ENCODE measurements around the gene RALA.
A peak's percentile ranks its signal among the peaks of the same experiment; 100 is the strongest.
"Not testable (repeated sequence)": the region's sequence is repeated elsewhere in the genome, so short reads cannot be mapped to it uniquely, and the experiment has no call there.

RALA gene

DNA sequence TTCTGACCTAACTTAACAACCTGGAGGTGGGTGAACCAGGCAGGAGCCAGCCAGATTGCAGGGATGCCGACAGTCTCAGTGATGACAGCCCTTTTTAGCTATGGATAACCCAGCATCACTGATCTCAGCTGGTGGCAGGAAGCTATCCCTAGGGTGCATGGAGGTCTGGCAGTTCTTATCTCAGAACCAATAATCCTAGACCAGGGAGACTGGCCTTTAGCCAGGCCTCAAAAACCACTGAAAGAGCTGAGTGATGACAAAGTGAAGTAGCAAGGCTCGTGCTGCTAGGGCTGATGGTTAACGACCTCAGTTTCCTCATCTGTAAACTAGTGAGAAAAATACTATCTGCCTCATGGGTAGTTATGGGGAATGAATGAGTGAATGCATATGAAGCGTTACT, 112.5 kb downstream of the RALA start:
- DNase-seq = no peak

GRCh38 chr7:39741942-39742623, 118.7 kb downstream of the RALA start:
- no peak for DNase-seq

DNA sequence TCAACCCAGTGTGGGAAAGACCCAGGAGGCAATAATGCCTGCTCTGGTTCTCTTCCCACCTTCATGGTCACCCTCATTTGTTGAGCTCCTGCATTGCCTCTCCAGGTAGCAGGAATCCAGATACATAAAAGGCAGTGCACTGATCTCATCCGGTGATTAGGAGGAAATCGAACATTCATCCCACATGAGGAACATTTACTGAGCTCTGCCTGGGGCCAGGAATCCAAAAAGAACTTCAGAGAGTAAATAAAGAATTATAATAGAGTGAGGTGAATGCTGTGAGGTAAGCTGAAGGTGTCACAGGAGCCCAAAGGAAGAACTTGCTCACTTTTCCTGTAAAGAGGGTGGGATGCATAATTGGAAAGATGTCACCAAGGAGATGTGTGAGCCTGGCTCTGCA, 121.2 kb downstream of the RALA start:
- DNase-seq = no peak

GRCh38 chr7:39745320-39745719, 121.9 kb downstream of the RALA start:
- no peak for DNase-seq

DNA sequence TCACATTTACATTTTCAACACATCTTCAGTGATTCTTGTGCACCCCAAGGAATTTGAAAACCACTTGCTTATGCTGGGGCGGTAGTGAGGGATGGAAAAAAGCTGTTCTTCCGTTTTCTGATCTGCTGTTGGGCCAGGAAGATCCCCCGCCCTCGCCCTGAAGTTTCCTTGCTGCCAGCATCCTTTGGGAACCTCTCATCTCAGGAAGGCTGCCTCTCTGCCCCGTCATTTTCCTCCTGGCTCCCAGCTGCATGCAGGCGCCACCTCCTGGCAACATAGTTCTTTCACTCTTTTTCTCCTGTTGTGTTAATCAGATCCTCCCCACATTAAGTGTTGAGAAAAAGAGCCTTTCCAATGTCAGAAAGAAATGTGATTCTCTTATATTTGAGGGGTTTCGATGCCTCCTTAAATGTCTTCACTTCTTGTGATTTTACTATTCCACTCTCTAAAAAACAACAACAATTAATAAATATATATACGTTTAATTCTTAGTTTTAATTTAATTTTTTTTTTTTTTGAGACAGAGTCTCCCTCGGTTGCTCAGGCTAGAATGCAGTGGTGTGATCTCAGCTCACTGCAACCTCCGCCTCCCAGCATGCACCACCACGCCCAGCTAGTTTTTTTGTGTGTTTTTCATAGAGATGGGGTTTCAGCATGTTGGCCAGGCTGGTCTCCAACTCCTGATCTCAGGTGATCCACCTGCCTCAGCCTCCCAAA, 122.9 kb downstream of the RALA start:
- DNase-seq = peak; percentile 56

- no peak for DNase-seq
Observed at GRCh38 chr7:39749177-39749576, 125.8 kb downstream of the RALA start.

DNA sequence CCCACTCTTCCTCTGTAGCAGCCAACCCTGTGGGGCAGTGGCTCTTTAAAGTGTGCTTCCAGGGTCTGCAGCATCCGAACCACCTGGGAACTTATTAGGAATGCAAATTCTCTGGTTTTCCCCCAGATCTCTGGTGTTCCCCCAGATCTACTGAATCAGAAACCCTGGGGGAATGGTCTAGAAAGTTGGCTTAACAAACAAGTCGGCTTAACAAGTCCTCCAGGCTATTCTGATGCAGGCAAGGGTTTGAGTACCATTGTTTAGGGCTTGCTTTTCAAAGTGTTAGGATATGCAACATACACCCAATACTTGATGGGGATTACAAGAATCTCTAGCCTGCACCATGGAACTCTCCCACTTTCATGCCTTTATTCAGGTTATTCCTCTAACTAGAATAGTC, 126.3 kb downstream of the RALA start:
- DNase-seq = no peak

- no peak for DNase-seq
Observed at GRCh38 chr7:39750253-39751077, 127.1 kb downstream of the RALA start.

GRCh38 chr7:39753237-39753636, 129.9 kb downstream of the RALA start:
- DNase-seq = not testable (repeated sequence)

DNA sequence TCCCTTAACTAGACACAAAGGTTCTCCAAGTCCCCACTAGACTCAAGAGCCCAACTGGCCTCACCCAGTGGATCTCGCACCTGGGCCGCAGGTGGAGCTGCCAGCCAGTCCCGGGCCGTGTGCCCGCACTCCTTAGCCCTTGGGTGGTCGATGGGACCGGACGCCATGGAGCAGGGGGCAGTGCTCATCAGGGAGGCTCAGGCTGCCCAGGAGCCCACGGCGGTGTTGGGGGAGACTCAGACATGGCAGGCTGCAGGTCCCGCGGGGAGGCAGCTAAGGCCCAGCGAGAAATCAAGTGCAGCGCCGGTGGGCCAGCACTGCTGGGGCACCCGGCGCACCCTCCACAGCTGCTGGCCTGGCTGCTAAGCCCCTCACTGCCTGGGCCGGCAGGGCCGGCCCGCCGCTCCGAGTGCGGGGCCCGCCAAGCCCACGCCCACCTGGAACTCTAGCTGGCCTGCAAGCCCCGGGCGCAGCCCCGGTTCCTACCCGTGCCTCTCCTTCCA, 130.5 kb downstream of the RALA start:
- DNase-seq = no peak

DNA sequence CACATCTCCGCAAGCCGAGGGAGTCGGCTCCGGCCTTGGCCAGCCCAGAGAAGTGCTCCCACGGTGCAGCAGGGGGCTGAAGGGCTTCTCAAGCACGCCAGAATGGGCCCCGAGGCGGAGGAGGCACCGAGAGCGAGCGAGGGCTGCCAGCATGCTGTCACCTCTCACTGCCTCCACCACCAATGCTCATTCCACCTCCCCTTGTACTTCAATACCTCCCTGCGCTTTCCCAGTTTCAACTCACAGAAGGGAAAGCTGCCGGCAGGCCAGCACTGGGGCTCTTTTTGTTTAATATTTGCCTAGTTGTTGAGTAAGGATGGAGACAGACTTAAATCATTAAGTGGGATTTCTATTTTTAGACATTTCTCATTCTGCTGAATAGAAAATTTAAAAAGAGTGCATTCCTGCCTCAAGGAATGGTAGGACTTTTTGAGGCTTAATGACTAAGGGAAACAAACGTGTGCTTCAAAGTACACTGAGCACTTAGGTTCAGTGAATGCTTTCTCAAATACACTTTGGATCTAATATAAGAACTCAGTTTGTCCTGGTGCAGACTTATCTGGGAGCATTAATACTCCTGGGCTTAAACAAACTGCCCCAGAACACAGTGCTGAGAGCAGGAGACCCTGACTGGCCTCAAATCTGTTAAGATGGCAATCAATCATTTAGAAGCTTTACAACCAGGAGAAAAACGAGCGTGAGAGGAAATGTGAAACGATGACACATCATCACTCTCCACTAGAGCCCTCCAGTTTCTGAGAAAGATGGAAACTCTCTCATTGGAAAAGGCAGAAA, 131.2 kb downstream of the RALA start:
- no peak for DNase-seq

GRCh38 chr7:39757604-39758003, 134.2 kb downstream of the RALA start:
- no peak for DNase-seq
